Inferior parietal cortex (tissue), 1 donor: Measurements from ENCODE around the gene MEGF6.

Experiments
- DNase-seq: peaks from one replicate; pipeline ENCODE4 v3.0.0-alpha.2; 2016; ENCODE audit errors: extremely low spot score

MEGF6 gene

DNA sequence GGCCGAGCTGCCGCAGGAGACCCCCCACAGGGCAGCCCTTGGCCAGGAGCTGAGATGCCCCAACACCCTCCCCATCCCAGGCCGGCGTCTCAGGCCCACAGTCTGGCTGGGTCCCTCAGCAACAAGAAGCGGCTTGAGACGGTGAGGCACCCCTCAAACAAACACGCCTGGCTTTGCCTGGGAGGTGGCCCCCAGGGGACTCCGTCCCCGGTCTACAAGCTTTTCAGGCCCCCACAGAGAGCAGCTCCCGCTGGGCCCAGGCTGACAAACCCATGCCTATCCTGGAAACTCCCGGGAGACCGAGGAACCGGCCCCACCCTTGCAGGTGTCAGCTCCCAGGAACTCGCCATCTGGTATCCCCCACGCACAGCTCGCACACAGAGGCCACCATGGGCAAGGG lies 89.9 kb downstream of the MEGF6 start:
- DNase-seq = no peak

DNA sequence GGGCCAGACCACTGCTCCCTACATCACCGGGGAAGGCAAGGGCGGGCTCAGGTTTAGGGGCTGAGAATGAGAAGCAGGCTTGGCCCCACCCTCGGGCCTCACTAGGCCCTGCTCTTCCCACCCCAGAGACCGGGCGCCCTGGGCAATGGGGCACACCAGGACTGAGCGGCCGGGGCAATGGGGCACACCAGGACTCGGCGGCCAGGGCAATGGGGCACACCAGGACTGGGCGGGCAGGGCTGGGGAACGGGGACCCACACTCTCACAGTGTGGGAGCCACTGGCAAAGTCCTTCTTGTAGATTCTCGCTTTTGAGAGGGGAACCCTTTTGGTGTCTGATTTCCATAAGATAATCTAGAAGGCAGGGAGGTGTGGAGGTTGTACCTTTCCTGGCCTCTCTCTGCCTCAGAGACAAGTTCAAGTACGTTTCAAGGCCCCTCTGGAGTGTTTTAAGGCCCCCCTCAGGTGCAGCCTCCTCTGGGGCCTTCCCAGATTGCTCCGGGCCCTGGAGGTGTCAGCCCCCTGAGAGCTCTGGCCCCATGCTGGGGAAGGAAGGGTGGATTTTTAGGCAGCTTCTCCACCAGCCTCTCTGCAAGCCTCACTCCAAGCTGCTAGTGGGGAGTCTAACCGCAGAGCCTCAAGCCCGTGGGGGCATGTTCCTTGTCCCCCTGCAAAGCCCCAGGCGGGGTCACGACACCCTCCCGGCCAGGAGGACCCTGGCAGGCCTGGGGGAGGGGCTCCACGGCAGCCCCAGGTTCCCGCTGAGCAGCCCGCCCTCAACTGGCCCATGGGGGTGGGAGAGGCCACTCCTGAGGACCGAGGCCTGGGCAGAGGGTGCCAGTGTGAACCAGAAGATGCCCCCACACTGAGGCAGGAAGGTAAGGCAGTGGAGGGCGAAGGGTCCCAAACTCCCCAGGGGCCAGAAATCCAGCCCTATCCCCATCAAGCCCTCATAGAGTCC lies 90.6 kb downstream of the MEGF6 start:
- DNase-seq = no peak

DNA sequence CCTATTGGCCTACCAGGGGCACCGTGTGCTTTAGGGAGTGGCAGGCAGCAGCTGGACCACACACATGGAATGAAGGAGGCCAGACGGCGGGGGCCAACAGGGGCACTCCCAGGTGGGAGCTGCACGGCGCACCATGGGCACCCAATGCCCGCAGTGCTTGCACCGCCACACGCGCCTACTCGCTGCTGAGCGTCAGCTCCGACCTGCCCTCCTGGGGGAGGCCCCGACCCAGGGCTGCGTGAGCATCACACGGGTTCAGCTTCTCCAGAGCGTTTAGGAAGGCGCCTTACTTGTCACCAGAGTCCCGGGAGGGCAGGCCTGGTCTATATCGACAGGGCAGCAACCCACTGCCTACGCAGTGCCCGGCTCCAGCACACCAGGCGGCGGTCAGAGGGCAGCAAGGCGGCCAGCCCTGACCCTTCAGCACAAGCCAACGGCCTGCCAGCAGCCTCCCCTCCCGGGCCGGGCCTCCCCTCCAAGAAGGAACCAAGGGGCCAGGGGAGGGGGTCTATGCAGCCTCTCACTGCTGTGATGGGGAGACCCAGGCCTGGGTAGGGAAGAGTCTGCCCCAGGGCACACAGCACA lies 91.9 kb downstream of the MEGF6 start:
- DNase-seq = no peak

DNA sequence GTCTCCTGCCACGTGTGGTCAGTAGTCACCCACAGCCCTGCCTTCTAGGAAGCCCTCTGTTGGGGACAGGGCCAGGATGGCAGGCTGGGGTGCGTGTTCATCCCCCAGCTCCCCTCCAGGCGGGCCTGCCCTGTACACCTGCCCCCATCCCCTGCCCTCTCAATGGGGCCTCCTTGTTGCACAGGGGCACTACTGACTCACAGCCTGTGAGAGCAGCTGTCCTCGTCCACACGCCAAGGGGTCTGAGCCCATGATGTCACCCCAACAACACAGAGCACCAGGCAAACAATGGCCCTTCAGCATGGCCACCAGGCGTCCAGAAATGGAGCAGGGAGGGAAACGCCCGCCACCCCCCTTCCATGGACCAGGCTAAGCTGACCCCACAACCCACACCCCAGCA lies 92.6 kb downstream of the MEGF6 start:
- DNase-seq = no peak

DNA sequence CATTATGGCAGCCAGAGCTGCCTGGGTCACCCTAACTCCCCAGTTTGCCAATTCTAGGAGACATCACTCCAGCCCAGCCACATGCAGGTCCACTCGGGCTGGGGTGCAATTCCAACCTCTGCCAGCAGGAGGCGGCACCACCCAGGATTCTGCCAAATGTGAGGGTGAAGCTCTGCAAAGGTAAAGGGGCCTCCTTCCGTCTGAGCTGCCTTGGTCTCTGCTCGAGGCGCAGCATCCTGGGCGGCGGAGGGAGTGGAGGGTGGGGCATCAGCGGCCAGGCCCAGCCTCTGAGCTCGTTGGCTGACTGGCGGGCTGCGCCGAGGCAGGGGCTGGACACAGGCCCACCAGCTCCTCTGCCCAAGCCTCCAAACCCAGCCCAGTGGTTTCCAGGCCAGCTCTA lies 93.1 kb downstream of the MEGF6 start:
- DNase-seq = no peak

DNA sequence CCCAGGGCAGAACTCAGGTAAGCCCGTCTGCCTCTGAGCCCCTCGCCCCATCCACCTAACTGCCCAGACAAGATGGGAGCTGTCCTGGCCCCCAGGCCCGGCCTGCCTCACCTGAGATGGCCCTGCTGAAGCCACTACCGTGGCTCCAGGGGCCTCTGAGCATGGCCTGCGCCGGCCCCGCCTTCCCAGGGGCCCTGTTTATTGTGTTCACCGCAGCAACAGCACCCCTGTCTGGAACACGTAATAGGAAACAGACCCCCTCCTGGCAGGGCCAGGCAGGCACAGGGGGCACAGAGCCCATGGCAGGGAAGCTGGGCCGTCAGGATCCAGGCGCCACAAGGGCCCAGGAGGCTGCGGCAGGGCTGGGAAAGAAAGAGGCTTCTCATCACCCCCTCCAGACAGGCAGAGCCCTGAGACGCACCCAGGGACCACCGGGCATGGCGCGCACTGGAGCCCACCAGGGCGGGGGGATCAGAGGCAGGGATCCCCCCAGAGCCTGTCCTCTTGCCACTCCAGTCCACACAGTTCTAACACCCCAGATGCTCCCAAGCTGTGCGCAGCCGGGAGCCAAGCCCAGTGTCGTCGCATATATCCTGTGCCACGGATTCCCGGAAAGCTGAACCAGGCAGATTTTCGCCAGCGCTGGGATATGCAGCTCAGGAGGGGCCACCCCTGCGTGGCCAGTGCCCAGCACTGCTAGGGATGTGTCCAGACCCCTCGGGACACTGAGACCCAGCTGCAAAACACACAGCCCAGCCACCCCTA lies 94.2 kb downstream of the MEGF6 start:
- DNase-seq = no peak

DNA sequence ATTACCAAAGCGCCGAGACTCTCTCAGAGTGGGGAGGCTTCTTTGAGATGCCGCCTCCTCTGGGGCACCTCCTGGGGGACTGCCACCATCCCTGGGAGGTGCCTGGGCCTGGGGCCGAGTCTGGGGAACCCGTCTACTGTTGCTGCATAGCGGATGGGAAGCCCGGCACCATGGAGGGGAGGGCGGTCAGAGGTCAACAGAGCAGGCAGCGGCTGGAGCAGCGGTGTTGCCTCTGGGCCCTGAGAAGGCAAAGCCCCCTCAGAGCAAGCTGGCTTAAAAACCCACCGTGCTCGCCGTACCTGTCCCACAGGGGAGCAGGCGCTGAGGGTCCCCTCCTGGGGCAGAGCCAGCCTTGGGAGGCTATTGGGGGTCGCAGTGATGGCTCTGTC lies 94.8 kb downstream of the MEGF6 start:
- DNase-seq = no peak

DNA sequence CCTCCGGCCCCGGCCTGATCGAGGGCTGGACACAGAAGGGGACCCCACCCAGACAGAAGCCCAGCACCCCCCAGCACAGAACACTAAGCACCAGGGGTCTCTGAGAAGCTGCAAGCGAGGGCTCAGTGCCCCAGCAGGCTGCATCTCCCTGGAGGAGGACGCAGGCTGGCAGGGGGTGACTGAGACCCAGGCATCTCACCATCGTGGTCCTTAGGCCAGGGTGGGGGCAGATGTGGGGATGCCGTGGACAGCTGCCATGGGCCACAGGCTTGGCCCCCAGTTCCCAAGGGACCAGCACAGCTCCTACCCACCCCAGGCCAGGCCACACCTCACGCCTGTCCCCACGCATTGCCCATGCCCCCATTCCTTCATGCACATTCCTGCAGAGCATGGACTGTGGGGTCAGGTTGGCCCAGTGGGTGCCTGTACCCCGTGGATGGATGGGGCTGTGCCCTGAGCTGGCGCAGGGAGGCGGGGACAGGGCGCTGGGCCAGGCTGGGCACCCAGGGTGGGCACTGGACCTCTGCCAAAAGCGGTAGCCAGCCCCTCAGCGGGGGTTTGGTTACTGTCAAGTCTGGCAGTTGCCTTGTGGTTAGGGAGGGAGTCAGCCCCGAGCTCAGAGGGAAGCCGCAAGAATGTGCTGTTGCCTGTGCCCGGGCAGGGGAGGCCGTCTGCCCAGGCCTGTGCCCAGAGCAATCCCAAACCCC lies 95.4 kb downstream of the MEGF6 start:
- no peak for DNase-seq

DNA sequence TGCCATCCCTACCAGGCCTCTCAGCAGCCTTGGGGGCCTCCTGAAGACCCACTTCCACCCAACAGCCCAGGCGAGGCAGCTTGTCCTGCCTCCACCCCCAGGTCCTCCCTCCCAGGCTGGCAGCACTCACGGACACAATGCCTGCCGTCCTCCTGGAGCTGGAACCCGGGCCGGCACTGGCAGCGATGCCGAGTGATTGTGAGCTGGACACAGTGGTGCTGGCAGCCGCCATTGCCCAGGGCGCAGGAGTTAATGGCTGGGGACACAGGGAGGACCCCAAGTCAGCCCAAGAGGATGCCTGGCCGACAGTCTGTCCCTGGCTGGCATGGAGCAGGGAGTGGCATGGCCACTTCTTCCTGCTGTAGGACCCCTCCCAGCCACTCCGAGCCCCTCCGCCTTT lies 96.0 kb downstream of the MEGF6 start:
- no peak for DNase-seq

DNA sequence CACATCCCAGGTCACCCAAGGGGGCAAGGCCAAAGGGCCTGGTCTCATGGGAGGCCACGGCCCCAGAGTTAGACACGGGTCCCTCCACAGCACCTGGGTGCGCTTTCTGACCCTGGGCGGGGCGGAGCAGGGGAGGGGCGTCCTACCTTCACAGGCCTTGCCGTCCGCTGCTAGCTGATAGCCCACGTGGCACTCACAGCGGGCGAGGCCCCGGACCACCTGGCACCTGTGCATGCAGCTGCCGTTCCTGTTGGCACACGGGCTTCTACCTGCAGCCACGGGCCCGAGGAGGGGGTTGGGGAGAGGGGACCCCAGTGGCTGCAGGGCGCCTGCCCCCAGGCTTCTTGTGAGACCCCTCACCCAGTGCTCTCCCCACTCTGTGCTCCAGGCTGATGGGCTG lies 96.9 kb downstream of the MEGF6 start:
- DNase-seq = no peak

DNA sequence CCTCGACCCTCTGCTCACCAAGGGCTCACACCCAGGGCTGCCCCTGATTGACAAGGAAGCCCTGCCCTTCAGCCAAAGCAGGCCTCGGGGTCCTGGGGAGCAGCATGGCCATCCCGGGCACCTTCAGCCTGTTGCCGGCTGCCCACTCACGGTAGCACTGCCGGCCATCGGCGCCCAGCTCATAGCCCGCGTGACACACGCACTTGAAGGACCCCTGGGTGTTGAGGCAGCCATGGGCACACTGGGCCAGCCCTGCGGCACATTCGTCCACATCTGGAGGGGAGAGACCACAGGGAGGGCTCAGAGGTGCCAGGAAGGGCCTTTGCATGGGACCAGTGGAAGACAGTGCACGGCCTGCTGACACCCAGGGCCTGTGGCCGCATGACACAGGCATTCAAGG lies 99.5 kb downstream of the MEGF6 start:
- DNase-seq = no peak

DNA sequence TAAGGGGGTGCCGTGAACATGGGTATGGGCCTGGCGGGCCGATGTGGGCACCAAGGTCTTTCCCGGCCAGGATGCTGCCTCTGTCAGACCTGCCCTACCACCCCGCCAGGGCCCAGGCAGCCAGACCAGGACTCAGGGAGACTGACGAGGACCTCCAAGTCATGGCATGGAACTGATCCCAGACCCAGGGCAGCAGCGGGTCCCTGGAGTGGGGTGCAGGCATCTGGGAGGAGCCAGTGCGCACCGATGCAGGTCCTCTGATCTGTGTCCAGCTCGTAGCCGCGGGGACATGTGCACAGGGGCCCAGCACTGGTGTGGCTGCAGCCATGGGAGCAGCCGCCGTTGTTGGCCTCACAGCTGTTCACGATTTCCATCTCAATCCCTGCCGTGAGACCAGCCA lies 100.0 kb downstream of the MEGF6 start:
- DNase-seq = no peak

DNA sequence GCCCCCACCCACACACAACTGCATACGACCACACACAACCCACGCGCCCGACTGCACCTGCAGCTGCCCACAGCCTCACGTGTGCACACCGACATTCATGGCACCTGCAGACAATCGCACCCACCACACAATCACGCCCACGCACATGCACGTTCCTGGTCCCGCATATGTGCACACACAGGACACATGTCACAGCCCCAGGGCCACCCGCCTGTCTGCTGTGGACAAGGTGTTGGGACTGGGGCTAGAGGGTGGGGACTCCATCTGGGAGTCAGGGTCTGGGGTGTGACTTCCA lies 100.4 kb downstream of the MEGF6 start:
- DNase-seq = no peak

DNA sequence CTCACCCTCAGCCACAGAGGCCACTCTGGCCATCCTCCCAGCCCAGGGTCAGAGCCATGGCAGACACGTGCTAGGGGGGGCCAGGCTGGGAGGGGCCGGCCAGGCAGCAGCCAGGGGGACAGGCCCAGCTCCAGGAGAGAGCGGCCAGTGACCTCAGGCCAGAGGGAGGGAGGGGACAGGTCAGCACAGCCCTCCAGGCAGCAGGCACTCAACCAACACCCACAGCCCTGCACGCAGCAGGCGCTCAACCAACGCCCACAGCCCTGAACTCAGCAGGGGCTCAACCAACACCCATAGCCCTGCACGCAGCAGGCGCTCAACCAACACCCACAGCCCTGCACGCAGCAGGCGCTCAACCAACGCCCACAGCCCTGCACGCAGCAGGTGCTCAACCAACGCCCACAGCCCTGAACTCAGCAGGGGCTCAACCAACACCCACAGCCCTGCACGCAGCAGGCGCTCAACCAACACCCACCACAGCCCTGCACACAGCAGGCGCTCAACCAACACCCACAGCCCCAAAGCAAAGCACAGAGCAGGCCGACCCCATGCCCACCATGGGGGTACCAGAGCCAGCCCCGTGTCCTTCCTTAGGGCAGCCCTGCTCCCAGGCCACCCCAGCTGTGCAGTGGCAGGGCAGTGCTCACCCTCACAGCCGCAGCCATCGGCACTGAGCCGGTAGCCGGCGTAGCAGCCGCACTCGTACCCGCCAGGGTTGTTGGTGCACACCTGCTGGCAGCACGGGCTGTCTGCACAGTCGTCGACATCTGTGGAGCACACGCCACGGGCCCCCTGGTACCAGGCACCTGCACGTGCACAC lies 101.0 kb downstream of the MEGF6 start:
- no peak for DNase-seq

DNA sequence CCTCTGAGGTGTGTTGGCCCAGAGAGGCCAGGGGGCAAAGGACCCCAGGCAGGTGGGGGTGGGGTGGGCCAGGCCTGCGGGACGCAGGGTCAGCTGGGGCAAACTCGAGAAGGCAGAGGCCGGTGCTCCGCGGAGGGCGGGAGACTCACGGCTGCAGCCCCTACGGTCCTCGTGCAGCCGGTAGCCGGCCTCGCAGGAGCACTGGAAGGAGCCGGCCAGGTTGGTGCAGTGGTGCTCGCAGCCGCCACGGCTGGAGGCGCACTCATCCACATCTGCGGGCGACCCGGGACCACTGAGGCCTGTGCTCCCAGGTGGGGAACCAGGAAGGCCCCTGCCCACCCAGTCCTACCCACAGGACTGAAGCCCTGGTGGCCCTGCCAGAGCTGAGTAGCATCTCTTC lies 101.6 kb downstream of the MEGF6 start:
- DNase-seq = no peak

DNA sequence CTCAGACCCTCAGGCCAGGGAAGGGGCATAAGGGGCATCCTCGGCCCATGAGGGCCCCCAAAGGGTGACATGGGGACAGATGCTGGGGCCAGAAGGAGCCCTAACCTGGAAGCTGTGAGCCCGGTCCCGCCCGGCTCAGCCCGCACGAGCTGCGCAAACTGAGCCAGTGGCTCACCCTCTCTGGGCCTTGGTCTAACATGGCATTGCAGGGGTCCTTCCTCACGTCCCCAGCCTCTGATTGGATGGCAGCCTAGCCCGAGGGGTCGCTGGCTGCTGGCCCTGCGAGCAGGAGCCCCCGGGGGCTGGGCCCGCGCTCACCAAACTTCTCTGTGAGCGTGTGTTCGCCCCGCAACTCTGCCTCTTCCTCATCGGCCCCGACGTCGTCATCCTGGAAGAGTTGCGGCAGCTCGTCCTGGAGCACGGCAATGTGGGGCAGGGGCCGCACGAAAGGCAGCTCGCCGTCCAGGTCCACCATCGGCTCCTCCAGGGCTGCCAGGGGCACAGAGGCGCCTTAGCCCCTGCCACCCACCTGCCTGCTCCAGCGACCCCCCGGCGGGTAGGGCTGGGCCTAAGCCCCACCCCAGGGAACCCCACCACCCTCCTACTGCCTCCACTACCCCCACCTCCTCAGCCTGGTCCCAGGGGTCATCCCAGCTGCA lies 102.4 kb downstream of the MEGF6 start:
- no peak for DNase-seq

DNA sequence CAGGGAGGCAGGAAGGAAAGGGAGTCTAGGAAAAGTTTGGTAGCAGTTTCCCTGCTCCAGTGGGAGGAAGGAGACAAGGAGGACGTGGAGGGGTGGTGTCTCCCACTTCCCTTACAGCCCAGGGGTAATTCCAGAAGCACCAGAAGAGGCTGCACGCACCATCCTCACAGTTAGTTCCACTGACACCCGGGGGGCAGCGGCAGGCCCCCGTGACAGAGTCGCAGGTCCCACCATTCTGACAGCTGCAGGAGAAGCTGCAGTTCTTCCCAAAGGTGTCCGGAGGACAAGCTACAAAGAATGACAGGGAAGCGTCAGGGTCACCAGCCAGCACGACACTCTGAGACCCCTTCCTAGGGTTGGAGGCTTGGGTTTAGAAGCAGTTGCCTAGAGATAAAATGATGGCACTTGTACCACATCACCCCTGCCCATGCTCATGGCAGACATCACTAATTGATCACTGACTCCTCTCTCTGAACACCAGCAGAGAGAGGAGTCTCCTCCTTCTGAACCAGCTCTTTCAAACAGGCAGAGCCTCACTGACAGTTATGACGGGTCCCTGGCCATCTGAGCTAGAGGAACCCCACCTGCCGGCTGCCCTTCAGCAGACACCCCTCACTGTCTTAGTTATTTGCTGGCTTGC lies 103.6 kb downstream of the MEGF6 start:
- DNase-seq = no peak

DNA sequence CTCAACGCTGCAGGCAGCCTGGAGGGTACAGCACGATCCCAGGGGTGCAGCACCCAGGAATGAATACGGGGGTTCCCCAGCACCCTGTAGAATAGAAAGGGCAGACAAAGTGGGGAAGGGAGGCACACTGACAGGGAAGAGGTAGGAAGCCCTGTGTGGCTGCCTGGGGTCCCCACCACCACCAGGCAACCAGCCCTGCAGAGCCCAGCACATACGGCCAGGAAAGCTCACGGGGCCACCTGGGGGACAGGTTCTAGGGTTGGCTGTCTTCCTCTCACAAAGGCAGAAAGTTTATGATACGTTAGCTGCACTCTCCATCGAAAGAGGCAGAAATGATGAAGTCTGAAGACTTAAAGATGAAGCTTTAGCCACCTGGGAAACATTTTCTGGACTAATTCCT lies 104.4 kb downstream of the MEGF6 start:
- DNase-seq = no peak

DNA sequence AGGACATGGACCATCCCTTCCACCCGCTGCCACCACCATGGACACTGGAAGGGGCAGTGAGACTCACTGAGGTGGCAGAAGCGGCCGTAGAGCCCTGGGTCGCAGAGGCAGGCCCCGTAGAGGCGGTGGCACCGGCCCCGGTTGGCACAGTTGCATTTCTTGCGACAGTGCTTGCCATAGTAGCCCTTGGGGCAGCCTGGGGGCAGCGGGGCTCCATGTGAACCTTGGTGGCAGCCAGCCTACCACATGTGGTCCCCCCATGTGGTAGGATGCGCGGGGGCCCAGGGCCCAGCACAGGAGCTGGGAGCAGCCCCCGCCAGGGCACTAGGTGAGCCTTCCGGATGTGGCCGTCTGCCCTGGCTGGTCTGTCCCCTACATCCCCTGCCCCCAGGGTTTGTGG lies 105.3 kb downstream of the MEGF6 start:
- no peak for DNase-seq

DNA sequence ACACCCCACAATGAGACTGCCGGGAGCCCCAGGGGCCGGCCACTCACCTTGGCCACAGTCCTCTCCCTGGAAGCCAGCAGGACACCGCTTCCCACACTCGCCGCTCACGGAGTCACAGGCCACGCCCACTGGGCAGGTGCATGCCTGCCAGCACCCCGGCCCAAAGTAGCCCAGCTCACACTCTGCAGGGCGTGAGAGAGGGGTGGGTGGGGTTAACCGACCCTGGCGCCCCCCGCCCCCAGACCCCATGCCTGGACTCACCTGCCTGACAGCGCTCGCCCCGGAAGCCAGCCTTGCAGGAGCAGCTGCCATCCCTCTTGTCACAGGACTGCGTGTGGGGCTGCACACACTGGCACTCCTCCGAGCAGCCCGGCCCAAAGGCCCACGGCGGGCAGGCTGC lies 106.1 kb downstream of the MEGF6 start:
- no peak for DNase-seq

DNA sequence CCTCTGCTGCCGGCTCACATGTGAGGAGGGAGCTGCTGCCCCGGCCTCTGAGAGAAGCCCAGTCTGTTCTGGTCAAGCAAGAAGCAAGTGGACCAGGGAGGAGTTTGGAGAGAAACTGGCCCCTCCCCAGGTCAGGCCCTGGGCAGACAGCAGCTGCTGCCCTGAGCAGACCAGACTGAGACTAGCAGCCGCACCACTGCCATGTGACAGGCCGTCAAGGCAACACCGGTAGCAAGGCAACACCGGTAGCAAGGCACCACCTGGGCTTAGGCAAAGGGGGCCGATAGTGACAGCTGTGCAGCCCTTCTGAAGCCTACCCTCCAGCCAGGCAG lies 106.5 kb downstream of the MEGF6 start:
- DNase-seq = no peak
